NCI-H2081 (cell line): ENCODE data around the gene PREX1.
A peak's percentile ranks its signal among the peaks of the same experiment; 100 is the strongest.
"Not testable (repeated sequence)": the region's sequence is repeated elsewhere in the genome, so short reads cannot be mapped to it uniquely, and the experiment has no call there.

Experiments used
- DNase-seq, 2 experiments: peaks; one replicate each; lab custom pipeline; 2025; lab: John Stamatoyannopoulos, UW

Gene PREX1

GRCh38 chr20:48775545-48775944 is 52.3 kb downstream of the PREX1 start:
- not testable (repeated sequence) for DNase-seq

GRCh38 chr20:48774696-48775095 is 53.1 kb downstream of the PREX1 start:
- no peak for DNase-seq

GRCh38 chr20:48773837-48774418 is 53.9 kb downstream of the PREX1 start:
- no peak for DNase-seq

- DNase-seq, result no peak
Measured at GRCh38 chr20:48772183-48772976, 55.4 kb downstream of the PREX1 start.

- DNase-seq, result no peak
Measured at GRCh38 chr20:48771542-48771941, 56.3 kb downstream of the PREX1 start.

- no peak for DNase-seq
Measured at GRCh38 chr20:48770700-48771442, 56.9 kb downstream of the PREX1 start.

- peak; percentile 39 to 78 for DNase-seq
Measured at GRCh38 chr20:48769069-48769983, 58.5 kb downstream of the PREX1 start.

GRCh38 chr20:48766961-48767960 is 60.5 kb downstream of the PREX1 start:
- DNase-seq, result no peak

GRCh38 chr20:48766205-48766604 is 61.6 kb downstream of the PREX1 start:
- DNase-seq, result no peak

GRCh38 chr20:48765359-48765758 is 62.4 kb downstream of the PREX1 start:
- no peak for DNase-seq

GRCh38 chr20:48763216-48763914 is 64.4 kb downstream of the PREX1 start:
- DNase-seq, result no peak

GRCh38 chr20:48761874-48762273 is 65.9 kb downstream of the PREX1 start:
- no peak for DNase-seq

- DNase-seq, result no peak
Measured at GRCh38 chr20:48761023-48761785, 66.6 kb downstream of the PREX1 start.

GRCh38 chr20:48760403-48760983 is 67.3 kb downstream of the PREX1 start:
- no peak for DNase-seq

- DNase-seq, result peak in 1 of 2 experiments; percentile 81
Measured at GRCh38 chr20:48759631-48760245, 68.1 kb downstream of the PREX1 start.

GRCh38 chr20:48758206-48758820 is 69.5 kb downstream of the PREX1 start:
- no peak for DNase-seq

- not testable (repeated sequence) for DNase-seq
Measured at GRCh38 chr20:48756774-48757173, 71.0 kb downstream of the PREX1 start.

GRCh38 chr20:48754292-48754691 is 73.5 kb downstream of the PREX1 start:
- peak; percentile 29 to 70 for DNase-seq
